ENCODE results near the gene OTUD1. TPM values are rescaled to one million over a fixed set of nuclear protein-coding genes. Genes with fewer than 3 reads are reported as not detected.

The OTUD1 gene
- total RNA-seq, 1 donor from 2014 or later, result 18.4 TPM

GRCh38 chr10:23419655-23420329, 19.1 kb upstream of the OTUD1 start:
- intact Hi-C loops (cut with micrococcal nuclease), result no loop called here

DNA sequence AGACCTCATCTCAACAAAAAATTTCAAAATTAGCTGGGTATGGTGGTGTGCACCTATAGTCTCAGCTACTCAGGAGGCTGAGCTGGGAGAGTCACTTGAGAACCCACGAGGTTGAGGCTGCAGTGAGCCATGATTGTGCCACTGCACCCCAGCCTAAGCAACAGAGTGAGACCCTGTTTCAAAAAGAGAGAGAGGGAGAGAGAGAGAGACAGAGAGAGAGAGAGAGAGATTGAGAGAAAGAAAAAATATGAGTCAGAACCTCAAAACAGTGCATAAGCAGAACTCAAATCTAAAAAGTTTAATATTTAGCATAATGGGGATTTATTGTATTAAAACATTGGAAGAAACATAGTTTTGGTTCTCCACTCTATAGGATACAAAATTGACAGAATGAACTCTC, 17.5 kb upstream of the OTUD1 start:
- intact Hi-C loops (cut with micrococcal nuclease), result no loop called here

- intact Hi-C loops (cut with micrococcal nuclease), result no loop called here
Observed at GRCh38 chr10:23422003-23422411, 16.9 kb upstream of the OTUD1 start.

DNA sequence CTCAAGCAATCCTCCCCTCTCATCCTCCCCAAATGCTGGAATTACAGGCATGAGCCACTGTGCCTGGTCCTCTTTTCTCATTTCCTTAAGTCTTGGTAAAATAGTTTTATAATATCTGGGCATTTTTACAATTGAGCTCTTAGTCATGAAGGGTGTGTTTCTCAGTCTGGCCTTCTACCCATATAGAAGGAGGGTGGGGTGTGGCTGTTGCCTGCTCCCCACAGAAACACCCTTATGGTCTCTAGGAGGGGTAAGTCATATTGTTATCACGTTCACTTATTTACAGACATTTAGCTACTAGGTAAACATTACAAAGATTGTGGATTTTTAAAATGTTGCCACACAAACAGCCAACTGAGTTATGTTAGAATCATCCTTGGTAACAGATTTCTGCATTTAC, 6.7 kb upstream of the OTUD1 start:
- intact Hi-C loops (cut with micrococcal nuclease), result no loop called here

- intact Hi-C loops (cut with micrococcal nuclease), result no loop called here
Observed at GRCh38 chr10:23432639-23433038, 6.2 kb upstream of the OTUD1 start.

GRCh38 chr10:23433701-23434100, 5.2 kb upstream of the OTUD1 start:
- intact Hi-C loops (cut with micrococcal nuclease), result no loop called here

- intact Hi-C loops (cut with micrococcal nuclease), result loop anchor here (5.0 kb wide), 2 partner anchors 723 to 1027 kb away; partner anchors contain the start of gene PIP4K2A
Observed at GRCh38 chr10:23435378-23435777, 3.5 kb upstream of the OTUD1 start.

- intact Hi-C loops (cut with micrococcal nuclease), result loop anchor here (5.0 kb wide), 2 partner anchors 725 to 1025 kb away; partner anchors contain the start of gene PIP4K2A
Observed at GRCh38 chr10:23436983-23437382, 1.9 kb upstream of the OTUD1 start.

- intact Hi-C loops (cut with micrococcal nuclease), result loop anchor here (1.0 to 5.0 kb wide), 9 partner anchors 75 to 1913 kb away; partner anchors contain the start of genes ARHGAP21, C10orf67, DNAJC1 and MSRB2
Observed at GRCh38 chr10:23437963-23438546, 820 bp upstream of the OTUD1 start.

GRCh38 chr10:23439452-23439960, 631 bp downstream of the OTUD1 start:
- intact Hi-C loops (cut with micrococcal nuclease), result loop anchor here (2.0 to 5.0 kb wide), 6 partner anchors 345 to 1915 kb away; partner anchors contain the start of genes ARHGAP21, DNAJC1, MSRB2 and PIP4K2A

- intact Hi-C loops (cut with micrococcal nuclease), result loop anchor here (1.0 to 10.0 kb wide), 12 partner anchors 8 to 1915 kb away; partner anchors contain the start of genes ARHGAP21, COMMD3, DNAJC1 and MSRB2
Observed at GRCh38 chr10:23439961-23440889, 1.4 kb downstream of the OTUD1 start.

GRCh38 chr10:23441251-23441650, 2.4 kb downstream of the OTUD1 start:
- intact Hi-C loops (cut with micrococcal nuclease), result loop anchor here (2.0 to 10.0 kb wide), 5 partner anchors 90 to 1216 kb away; partner anchors contain the start of gene COMMD3

DNA sequence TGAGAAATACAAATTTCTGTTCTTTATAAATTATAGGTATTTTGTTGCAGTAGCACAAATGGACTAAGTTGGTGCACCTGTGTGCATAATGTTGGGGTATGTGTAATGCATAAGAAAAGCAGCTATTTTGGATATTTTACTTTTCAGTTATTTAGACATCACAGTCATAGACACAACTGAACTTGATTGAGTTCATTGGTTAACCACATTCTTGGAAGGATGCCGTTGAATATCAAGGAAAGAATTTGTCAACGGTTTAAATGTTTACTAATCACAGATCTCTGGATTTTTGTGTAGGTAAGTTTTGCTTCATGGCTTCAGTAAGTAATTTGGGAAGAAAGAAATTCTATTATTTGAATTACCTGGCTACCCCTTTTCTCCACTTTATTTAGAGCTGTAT, 4.1 kb downstream of the OTUD1 start:
- intact Hi-C loops (cut with micrococcal nuclease), result loop anchor here (5.0 to 10.0 kb wide), 4 partner anchors 808 to 1218 kb away; partner anchors contain the start of gene COMMD3

DNA sequence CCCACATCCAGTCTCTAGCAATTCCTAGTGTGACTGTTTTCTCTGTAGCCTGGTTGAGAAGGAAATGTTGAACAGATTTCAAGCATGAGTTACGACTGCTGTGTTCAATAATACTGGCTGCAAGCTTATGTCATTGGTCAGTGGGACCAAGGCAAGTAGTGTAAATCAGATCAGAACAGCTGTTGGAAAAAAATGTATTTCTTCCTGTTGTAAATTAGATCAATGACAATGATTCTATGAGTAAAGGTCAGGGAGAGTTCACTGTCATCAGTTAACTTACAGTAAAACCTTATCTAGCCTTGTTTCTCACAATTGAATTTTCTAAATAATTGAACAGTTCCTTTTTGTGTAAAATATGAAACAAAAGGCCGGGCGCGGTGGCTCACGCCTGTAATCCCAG, 6.7 kb downstream of the OTUD1 start:
- intact Hi-C loops (cut with micrococcal nuclease), result loop anchor here (5.0 to 10.0 kb wide), 4 partner anchors 67 to 1221 kb away; no protein-coding TSS in a partner anchor

GRCh38 chr10:23448323-23448722, 9.4 kb downstream of the OTUD1 start:
- intact Hi-C loops (cut with micrococcal nuclease), result loop anchor here (1.0 to 10.0 kb wide), 6 partner anchors 8 to 1224 kb away; no protein-coding TSS in a partner anchor

GRCh38 chr10:23448802-23449570, 10.1 kb downstream of the OTUD1 start:
- intact Hi-C loops (cut with micrococcal nuclease), result loop anchor here (1.0 to 10.0 kb wide), 6 partner anchors 9 to 1224 kb away; no protein-coding TSS in a partner anchor

DNA sequence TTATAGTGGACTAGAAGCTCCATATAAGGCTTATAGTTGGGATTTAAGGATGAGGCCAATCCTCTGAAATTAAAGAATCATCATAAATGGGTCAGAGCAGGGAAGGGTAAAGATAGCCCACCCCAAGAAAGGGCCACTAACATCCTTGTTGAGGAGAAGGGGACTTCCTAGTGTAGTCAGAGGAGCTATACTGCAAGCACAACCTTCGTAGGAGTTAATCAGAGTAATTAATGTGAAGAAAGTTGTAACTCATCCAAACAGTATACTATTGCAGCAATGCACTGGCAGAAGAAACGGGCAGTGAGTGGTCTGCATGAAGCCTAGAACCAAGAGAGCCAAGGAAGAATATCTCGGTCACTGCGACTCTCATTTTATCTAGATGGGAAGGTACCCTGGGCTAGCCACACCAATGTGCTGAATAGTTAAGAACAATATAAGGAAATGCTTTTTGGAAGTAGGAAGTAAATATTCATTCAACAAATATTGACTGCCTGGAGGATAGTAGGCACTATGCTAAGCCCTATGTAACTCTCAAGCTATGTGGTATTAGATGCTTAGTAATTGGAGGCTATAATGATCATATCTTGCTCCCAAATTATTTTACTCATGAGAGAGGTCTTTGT, 13.3 kb downstream of the OTUD1 start:
- intact Hi-C loops (cut with micrococcal nuclease), result no loop called here

GRCh38 chr10:23453465-23453864, 14.6 kb downstream of the OTUD1 start:
- intact Hi-C loops (cut with micrococcal nuclease), result no loop called here

- intact Hi-C loops (cut with micrococcal nuclease), result no loop called here
Observed at GRCh38 chr10:23457632-23458417, 18.9 kb downstream of the OTUD1 start.
